Erythroblast (primary cell): ENCODE measurements around the gene DENND4A.

Experiments used
- GATA1 ChIP-seq: IDR thresholded peaks from 2 replicates; pipeline ENCODE4 v1.6.1; 2011; ENCODE audit warnings: low read depth, mild to moderate bottlenecking, control low read depth, low read length, moderate library complexity
- POLR2A ChIP-seq: IDR thresholded peaks from 2 replicates; pipeline ENCODE4 v1.6.1; 2011; ENCODE audit warnings: mild to moderate bottlenecking, low read length

- TF ChIP-seq POLR2A (no peak), GATA1 (no peak)
These were observed 19.7 kb upstream of the DENND4A start for GRCh38 chr15:65811835-65812234.
